GM18507 (cell line): ENCODE measurements around the gene DEFB113.
"Not testable (repeated sequence)": the region's sequence is repeated elsewhere in the genome, so short reads cannot be mapped to it uniquely, and the experiment has no call there.

Source experiments
- DNase-seq: peaks from one replicate; pipeline ENCODE4 v3.0.0; 2011; ENCODE audit warnings: low read depth; ENCODE audit not compliant: insufficient read length; ENCODE audit errors: extremely low spot score
- FAIRE-seq: peaks from 2 replicates; lab custom pipeline; 2011; peaks lifted over from hg19 to GRCh38; lab: Jason Lieb, UNC

DEFB113 gene, protein sequence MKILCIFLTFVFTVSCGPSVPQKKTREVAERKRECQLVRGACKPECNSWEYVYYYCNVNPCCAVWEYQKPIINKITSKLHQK

DNA sequence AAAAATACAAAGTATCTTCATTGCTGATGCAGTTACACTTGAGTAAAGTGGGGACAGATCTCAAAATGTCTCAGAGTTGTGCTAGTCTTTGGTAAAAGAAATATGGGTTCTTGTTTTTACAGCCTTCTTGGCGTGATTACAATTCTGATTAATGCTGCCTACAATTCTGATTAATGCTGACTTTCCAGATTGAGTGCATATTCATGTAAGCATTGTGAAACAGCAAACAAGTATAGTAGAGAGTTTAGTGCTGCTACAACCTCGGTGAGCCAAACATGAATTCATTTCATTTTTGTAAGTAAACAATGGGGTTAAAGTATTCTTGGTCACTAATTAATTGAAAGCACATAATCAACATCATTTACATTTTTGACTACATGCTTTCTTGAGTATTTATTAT is at the start of gene DEFB113:
TSS of gene DEFB113 (minus strand) at position 21 of the 400 bp plus-strand sequence. CDS start at position 21, 0 bp downstream.
- FAIRE-seq (no peak), DNase-seq (no peak)

DNA sequence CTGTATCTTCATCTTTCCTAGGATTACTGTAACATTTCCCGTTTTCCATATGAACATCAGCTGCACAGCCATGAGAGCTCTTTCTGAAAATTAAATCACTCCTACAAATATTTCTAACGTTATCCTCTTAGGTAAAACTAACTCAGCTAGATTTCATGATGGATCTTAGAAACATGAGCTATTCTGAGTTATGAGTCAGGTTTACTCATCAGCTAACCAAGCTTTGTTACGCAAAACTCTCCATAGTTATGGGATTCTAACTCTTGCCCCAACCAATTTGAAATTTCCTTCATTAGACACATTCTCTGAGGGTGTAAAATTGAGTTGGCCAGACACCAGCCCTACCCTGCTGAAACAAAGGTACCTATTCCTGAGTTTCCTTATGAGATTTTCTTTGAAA is 38.4 kb upstream of the DEFB113 start:
- no peak for DNase-seq
- no peak for FAIRE-seq

DNA sequence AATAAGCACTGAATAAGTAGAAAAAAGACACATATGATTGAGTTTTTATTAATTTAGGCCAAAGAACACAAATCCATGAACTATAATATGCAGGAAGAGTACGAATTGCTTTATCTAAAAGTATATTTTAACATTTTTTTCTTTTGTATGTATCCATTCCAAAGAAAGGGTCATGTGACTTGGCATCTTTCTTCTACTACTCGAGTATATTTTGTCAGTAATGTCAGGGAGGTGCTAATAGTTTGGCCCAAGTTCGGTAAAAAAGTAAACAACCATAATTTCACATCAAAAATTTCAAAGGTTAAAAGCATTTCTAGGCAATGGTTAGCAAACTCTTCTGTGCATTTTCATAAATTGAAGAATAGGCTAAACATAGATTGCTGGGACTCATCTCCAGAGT is 33.7 kb upstream of the DEFB113 start:
- no peak for FAIRE-seq
- no peak for DNase-seq

DNA sequence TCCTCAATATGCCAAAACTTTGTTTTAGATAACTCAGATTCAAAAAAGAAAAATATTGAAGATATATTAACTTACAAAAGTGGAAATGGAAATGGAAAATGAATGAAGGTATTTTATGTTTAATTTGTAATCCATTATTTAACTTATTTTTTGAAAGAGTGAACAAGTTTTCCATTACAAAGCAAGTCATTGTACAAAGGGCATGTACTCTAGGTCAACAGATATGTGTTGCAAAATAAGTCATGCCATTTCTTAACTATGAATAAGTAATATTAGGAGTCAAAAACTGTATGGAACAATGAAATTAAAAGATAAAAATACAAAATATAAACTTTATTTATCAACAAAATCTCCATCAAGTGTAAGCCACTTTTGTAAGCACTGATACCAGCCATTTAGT is 25.9 kb upstream of the DEFB113 start:
- no peak for DNase-seq
- FAIRE-seq: no peak

DNA sequence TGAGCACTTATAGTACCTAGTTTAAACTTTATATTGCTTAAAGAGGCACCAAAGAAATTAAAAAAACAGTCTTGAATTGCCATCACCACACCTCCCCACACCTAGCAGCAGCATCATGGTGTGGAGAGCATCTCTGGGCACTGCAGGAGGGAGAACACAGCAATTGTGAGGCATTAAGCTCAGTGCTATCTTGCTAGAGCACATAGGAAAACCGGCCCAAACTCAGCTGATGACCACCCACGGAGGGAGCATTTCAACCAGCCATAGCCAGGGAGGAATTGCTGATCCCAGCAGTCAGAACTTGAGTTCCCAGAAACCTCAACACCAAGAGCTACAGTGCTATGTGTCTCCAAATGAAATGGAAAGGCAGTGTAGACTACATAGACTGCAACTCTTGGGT is 19.5 kb upstream of the DEFB113 start:
- no peak for FAIRE-seq
- DNase-seq: no peak

DNA sequence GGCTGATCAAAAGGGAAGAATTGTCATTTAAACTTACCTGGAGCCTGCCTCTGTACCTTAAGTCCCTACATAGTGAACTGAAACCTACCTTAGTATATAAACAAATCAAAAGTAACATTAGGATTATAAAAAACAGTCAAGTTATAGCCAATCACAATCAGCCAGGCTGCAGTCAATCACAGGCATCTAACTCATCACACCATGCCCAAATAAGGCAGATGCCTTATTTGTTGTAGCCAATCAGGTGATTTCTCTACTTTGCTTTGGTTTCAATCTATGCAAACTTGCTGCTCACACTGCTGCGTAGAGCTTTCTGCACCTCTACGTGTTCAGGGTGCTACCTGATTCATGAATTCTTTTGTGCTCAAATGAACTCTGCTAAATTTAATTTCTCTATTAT is 18.3 kb upstream of the DEFB113 start:
- no peak for FAIRE-seq

DNA sequence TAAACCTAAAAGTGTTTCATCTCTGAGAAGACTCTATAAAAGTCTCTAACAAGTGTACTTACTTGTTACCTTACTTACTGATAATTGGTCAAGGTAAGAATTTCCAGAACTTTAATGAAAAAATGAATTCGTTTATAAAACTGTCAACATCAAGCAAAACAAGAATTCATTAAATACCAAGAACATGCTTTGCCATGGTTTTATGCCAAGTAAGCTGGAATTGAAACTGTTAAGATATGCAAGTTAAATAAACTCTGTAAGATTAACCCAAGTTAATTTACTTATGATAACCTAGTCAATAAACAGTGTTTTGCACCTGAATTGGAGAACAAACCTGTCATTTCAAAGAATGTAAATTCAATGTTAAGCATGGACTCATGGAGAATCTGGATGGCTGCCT is 17.1 kb upstream of the DEFB113 start:
- no peak for FAIRE-seq
- DNase-seq: no peak

More for the DNA sequence above, 18.3 kb upstream of the DEFB113 start:
- no peak for DNase-seq

DNA sequence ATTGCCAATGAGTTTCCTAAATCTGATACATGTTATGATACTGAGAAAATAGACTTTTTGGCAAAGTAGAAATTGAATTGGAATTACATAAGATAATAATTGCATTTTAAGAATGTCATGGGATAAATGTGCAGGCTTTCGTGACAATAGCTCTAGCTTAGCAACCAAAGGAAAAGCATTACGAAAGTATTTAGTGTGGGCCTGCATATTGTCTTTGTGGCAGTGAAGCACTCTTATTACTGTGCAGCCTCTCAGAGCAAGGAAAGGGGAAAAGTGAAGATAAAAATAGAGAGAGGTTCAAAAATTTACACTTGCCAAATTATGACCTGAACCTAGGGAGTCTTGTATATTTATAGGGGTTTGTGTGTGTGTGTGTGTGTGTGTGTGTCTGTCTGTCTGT is 12.6 kb upstream of the DEFB113 start:
- DNase-seq (no peak), FAIRE-seq (no peak)

DNA sequence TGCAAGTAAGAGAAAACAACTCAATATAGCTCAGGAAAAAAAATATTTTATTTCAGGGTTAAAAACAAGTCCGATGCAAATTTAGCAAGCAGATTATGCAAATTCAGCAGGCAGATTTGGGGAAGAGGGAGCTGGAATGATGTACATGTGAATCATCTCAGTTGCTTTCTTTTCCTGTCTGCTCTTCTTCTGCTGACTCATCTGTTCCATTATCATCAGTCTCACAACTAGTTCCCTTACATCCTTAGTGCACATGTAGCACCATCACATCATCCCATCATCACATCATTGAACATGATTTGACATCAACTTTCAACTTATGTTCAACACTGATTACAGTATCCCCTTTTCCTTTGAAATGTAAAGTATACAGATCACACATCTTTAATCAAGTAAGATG is 11.5 kb upstream of the DEFB113 start:
- FAIRE-seq (peak; percentile 49), DNase-seq (no peak)

DNA sequence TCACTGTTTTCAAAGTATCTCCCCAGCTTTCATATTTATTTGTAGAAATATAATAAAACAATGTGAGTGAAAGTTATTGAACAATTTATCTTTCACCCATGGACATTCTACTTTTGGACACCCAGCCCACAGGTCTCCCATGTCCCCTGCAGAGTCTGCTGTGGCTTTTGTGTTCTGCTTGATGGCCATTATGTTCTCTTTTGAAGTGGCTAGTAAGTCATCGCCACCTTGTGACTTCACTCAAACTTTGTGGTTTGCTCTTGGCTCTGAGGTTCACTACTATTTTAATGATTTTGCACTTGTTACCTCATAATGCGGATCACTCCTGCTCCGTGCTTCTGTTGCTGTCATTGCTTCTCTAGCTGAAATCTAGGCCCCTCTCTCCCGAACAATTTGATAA is 10.2 kb upstream of the DEFB113 start:
- DNase-seq (no peak), FAIRE-seq (peak; percentile 21)

DNA sequence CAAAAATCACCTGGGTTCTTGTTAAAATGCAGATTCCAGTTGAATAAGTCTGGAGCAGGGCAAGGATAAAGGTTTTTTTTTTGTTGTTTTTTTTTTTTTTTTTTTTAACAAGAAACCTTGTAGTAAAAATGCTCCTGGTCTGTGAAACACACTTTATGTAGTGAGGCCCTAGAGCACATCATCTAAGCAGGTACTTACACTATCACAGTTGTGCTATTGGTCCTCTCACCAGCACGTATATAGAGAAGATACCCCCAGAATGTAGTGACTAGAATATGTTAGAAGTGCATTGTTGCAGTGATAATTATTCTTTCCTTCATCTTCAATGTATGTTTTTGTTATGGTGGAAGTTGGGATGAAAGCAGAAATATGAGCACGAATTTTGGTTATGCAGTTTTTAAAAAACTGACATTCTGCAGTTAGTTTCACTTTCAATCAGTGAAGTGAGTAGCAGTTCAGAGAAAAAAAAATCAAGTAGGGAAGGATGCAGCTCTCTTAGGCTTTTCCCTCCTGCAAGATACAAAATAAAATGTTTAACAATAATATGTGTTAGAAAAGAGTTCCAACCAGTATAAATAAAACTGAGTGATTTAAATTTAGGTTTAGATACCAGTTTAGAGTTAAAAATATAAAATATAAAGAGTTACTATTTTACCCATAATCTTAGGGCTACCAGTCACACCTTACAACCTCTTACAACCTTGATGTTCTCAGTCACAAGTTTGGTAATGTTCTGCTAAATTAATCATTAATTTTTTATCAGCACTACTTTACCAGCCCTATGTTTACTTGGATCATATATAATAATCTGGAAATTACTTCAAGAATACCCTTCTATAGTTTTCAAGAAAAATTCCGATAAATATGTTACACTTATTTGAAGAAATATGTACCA is 9.2 kb upstream of the DEFB113 start:
- FAIRE-seq: no peak
- no peak for DNase-seq

DNA sequence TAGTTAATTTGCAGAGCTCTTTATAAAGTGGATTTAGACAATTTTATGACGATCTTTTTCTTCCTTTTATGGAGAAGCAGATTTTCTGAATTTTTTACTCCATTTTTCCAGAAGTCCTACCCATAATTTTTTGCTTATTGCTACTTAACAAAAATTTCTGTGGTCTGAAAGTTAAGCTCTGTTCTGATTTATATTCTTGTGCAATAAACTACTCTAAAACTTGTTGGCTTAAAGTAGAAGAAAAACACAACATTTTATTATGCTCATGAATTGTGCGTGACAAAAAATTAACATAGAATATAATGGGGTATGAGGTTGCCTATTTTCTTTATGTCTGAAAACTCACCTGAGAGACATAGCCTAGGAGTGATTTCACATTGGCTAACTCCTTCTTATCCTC is 2.6 kb downstream of the DEFB113 start:
- FAIRE-seq (no peak), DNase-seq (no peak)

DNA sequence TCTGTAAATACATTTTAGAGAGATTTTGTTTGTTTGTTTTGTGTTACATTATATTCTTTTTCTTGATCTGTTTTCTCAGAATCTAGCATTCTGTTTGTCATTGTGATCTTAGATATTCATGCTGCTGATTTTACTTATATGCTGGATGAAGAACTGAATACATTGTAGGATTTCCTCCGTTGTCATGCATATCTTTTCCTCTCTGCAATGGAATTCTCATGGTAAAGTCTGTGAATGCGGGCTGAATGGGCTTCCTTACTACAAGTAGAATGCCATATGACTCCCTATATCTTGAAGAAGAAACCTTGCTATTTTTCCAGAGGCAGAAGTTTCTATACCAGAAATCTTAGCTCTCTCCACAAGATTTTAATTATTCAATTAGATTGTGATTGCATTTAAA is 3.1 kb downstream of the DEFB113 start:
- FAIRE-seq (no peak), DNase-seq (no peak)

DNA sequence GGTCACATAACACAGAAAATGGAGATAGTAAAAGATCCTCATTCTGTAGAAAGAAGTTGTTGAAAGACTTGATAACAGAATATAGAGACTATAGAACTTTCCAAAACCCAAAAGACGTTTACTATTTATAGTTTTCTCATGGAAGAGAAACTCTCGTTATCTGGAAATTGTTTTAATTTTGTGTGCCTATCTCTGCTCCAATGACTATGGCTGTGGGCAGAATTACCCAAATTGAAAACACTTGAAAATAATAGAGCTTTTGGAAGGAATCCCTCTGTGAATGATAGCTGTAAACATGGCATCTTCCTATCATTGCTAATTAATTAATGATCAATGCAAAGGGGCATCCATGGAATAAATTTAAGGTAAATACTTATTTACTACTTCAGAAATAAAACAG is 5.4 kb downstream of the DEFB113 start, which contains the start of gene DEFB114:
TSS of gene DEFB114 (minus strand) at position 101 of the 400 bp plus-strand sequence. CDS start at position 42, 59 bp downstream.
- no peak for FAIRE-seq
- no peak for DNase-seq

DNA sequence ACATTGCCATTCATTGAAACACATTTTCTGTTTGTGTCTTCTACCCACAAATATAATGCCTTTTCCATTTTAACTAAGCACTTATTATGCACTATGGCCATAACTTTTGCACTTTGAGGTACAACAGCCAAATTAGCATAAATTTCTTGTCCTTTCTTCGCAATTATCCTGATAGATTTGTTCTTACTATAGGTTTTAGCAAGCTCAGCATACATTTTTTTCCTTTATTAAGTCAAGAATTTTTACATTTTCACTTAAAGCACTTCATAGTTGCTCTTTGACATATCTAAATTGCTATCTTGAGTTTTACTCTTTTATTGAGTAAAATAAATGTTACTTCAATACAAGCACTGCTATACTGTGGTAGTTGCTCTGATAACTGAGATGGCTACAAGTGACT is 11.2 kb downstream of the DEFB113 start:
- DNase-seq (no peak), FAIRE-seq (no peak)

DNA sequence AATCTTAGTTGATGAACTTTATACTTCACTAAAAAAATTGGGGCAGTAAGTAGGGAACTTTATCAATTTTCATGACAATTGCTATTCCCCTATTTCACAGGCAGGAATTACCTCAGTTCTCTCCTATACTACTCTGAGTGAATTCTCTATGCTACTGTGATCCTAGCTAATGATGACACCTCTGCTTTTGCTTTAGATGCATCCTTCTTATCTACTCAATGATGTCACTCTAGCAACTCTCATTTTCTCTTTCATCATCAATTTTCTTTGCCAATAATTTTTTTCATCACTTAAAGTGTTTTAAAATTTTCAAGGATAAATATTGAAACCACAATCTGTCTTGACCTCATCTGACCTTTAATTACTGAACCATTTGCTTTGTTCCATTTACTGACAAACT is 13.6 kb downstream of the DEFB113 start:
- DNase-seq: no peak
- no peak for FAIRE-seq

DNA sequence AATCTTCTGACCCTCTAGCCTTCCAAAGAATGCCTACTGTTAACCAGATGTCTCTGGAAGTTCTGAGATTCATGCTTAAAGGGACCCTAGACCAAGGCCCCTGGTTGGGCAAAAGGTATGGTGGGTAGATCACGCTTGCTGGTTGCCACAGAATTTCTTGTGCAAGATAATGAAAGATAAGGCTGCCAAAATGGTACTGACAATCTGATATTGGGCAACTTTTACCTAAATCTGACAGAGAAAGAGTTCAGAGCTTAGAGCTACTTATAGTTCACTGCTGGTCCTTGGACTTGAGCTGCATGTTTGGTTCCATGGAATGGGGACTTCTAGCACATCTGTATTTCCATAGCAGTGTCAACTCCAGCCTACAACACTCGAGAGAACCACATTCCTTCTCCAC is 17.5 kb downstream of the DEFB113 start:
- FAIRE-seq: no peak
- no peak for DNase-seq

DNA sequence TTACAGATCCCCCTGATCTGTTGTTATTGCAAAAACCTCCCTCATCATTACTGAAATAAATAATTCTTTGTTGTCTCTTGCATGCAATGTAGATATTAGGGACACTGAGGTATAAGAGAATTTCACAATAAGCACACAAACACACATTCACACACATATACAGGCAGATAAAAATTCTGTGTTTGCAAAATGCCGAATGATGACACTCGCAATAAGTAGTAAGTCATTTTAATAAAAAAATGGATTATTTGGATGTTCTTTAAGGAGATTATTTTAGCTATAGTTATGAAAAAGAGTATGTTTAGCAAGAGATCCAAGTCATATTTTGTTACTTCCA is 19.0 kb downstream of the DEFB113 start:
- FAIRE-seq (no peak), DNase-seq (no peak)

DNA sequence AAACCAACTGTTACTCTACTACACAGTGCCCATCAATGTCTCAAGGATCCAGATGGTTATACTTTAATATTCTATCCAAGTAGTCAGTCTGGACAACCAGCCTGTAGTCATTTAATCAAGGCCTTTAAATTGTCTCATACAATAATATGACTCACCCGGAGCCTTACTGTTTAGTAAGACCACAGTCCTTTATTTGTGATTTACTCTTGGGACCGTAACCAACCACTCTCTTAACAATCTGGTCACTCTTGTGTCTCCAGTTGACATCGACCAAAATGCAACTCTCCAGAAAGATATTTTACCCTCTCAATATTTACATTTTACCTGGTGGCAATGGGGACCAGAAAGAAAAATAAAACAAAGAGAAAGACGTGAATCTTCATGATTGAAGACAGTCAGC is 20.4 kb downstream of the DEFB113 start:
- no peak for FAIRE-seq
- no peak for DNase-seq

DNA sequence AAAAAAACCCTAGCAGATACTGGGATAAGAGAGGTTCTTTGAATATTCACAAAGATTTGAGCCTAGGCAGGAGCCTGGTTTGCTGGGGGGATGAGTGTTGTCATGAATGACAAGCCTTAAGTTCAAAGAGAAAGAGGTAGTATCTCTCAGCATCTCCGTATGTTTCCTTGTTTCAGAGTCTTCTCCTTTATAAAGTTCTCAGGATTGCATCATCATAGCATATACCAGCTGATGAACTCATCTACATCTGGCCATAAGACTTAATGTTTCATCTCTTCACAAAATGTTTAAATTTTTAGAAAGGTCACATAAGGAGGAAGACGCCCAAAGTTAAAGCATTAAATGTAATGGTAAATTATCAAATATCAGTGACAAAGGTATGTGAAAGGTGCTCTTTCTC is 22.6 kb downstream of the DEFB113 start:
- FAIRE-seq (no peak), DNase-seq (no peak)

DNA sequence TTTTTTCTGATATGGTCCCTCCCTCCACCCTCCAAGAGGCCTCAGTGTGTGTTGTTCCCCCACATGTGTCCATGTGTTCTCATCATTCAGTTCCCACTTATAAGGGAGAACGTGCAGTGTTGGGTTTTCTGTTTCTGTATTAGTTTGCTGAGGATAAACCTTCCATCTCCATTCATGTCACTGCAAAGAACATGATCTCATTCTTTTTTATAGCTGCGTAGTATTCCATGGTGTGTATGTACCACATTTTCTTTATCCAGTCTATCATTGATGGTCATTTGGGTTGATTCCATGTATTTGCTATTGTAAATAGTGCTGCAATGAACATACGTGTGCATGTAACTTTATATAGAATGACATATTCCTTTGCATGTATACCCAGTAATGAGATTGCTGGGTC is 25.4 kb downstream of the DEFB113 start:
- DNase-seq, FAIRE-seq: not testable (repeated sequence)
